ENCODE measurements around the gene CLEC1A. TPM values are rescaled to one million over a fixed set of nuclear protein-coding genes. Genes with fewer than 3 reads are reported as not detected.
A peak's percentile ranks its signal among the peaks of the same experiment; 100 is the strongest.

The CLEC1A gene
- total and polyA plus RNA-seq, 9 donors, result 2.3 to 3.4 (median 2.9) TPM

- Histone ChIP-seq H3K4me1 (ENCODE audit: control insufficient read depth, insufficient read depth, low read length) (no peaks in the 10 kb centered on the region), H3K36me3 (ENCODE audit: control insufficient read depth, insufficient read depth, low read length) (no peaks in the 10 kb centered on the region), H3K27me3 (ENCODE audit: control insufficient read depth, insufficient read depth, low read length) (no peaks in the 10 kb centered on the region), H3K27ac (ENCODE audit: low read length) (no peak overlapping the region), H3K4me3 (ENCODE audit: low read length) (no peak overlapping the region), H3K9me3 (replicated peaks; ENCODE audit: control insufficient read depth, low read depth, low read length) (no peaks in the 10 kb centered on the region)
- DNase-seq, result no peak
- WGBS (ENCODE audit: insufficient coverage), result no CpG with 5 or more reads among the region's 5 CpGs
Observed at GRCh38 chr12:10058387-10058786, 40.4 kb downstream of the CLEC1A start.

GRCh38 chr12:10052193-10052913, 46.4 kb downstream of the CLEC1A start:
- H3K9me3 ChIP-seq (replicated peaks; ENCODE audit: control insufficient read depth, low read depth, low read length), result no peaks in the 10 kb centered on the region
- H3K27me3 ChIP-seq (ENCODE audit: control insufficient read depth, insufficient read depth, low read length), result no peaks in the 10 kb centered on the region
- no peaks in the 10 kb centered on the region for H3K4me1 ChIP-seq (ENCODE audit: control insufficient read depth, insufficient read depth, low read length)
- no peak overlapping the region for H3K4me3 ChIP-seq (ENCODE audit: low read length)
- H3K27ac ChIP-seq (ENCODE audit: low read length), result no peak overlapping the region
- 70% methylated on average over 2 of the region's 7 CpGs for whole genome bisulfite sequencing (ENCODE audit: insufficient coverage)
- DNase-seq, result no peak
- no peaks in the 10 kb centered on the region for H3K36me3 ChIP-seq (ENCODE audit: control insufficient read depth, insufficient read depth, low read length)

GRCh38 chr12:10048526-10048925, 50.3 kb downstream of the CLEC1A start:
- H3K4me3 ChIP-seq (ENCODE audit: low read length), result no peak overlapping the region
- DNase-seq, result peak; percentile 37
- H3K9me3 ChIP-seq (replicated peaks; ENCODE audit: control insufficient read depth, low read depth, low read length), result no peaks in the 10 kb centered on the region
- WGBS (ENCODE audit: insufficient coverage), result 80% methylated on average over 1 of the region's 3 CpGs
- H3K27ac ChIP-seq (ENCODE audit: low read length), result no peak overlapping the region
- H3K4me1 ChIP-seq (ENCODE audit: control insufficient read depth, insufficient read depth, low read length), result no peaks in the 10 kb centered on the region
- no peaks in the 10 kb centered on the region for H3K36me3 ChIP-seq (ENCODE audit: control insufficient read depth, insufficient read depth, low read length)
- no peaks in the 10 kb centered on the region for H3K27me3 ChIP-seq (ENCODE audit: control insufficient read depth, insufficient read depth, low read length)

GRCh38 chr12:10042167-10042566, 56.6 kb downstream of the CLEC1A start:
- Histone ChIP-seq H3K36me3 (ENCODE audit: control insufficient read depth, insufficient read depth, low read length) (no peaks in the 10 kb centered on the region), H3K27me3 (ENCODE audit: control insufficient read depth, insufficient read depth, low read length) (no peaks in the 10 kb centered on the region), H3K9me3 (replicated peaks; ENCODE audit: control insufficient read depth, low read depth, low read length) (no peaks in the 10 kb centered on the region), H3K4me3 (ENCODE audit: low read length) (no peak overlapping the region), H3K27ac (ENCODE audit: low read length) (no peak overlapping the region), H3K4me1 (ENCODE audit: control insufficient read depth, insufficient read depth, low read length) (no peaks in the 10 kb centered on the region)
- DNase-seq, result peak; percentile 14

- H3K36me3 ChIP-seq (ENCODE audit: control insufficient read depth, insufficient read depth, low read length), result no peaks in the 10 kb centered on the region
- H3K27ac ChIP-seq (ENCODE audit: low read length), result no peak overlapping the region
- WGBS (ENCODE audit: insufficient coverage), result no CpG with 5 or more reads among the region's 1 CpG
- H3K4me1 ChIP-seq (ENCODE audit: control insufficient read depth, insufficient read depth, low read length), result no peaks in the 10 kb centered on the region
- H3K4me3 ChIP-seq (ENCODE audit: low read length), result no peak overlapping the region
- peak; percentile 25 for DNase-seq
- H3K9me3 ChIP-seq (replicated peaks; ENCODE audit: control insufficient read depth, low read depth, low read length), result no peaks in the 10 kb centered on the region
- no peaks in the 10 kb centered on the region for H3K27me3 ChIP-seq (ENCODE audit: control insufficient read depth, insufficient read depth, low read length)
Observed at GRCh38 chr12:10033783-10034545, 64.8 kb downstream of the CLEC1A start.

- no CpG with 5 or more reads among the region's 5 CpGs for WGBS (ENCODE audit: insufficient coverage)
- no peak overlapping the region for H3K27ac ChIP-seq (ENCODE audit: low read length)
- H3K36me3 ChIP-seq (ENCODE audit: control insufficient read depth, insufficient read depth, low read length), result no peaks in the 10 kb centered on the region
- H3K4me1 ChIP-seq (ENCODE audit: control insufficient read depth, insufficient read depth, low read length), result no peaks in the 10 kb centered on the region
- no peak for DNase-seq
- no peaks in the 10 kb centered on the region for H3K9me3 ChIP-seq (replicated peaks; ENCODE audit: control insufficient read depth, low read depth, low read length)
- H3K27me3 ChIP-seq (ENCODE audit: control insufficient read depth, insufficient read depth, low read length), result no peaks in the 10 kb centered on the region
- no peak overlapping the region for H3K4me3 ChIP-seq (ENCODE audit: low read length)
Observed at GRCh38 chr12:10031771-10032175, 67.0 kb downstream of the CLEC1A start.

- Histone ChIP-seq H3K36me3 (ENCODE audit: control insufficient read depth, insufficient read depth, low read length) (no peaks in the 10 kb centered on the region), H3K27me3 (ENCODE audit: control insufficient read depth, insufficient read depth, low read length) (no peaks in the 10 kb centered on the region), H3K27ac (ENCODE audit: low read length) (no peak overlapping the region), H3K4me1 (ENCODE audit: control insufficient read depth, insufficient read depth, low read length) (no peaks in the 10 kb centered on the region), H3K4me3 (ENCODE audit: low read length) (no peak overlapping the region), H3K9me3 (replicated peaks; ENCODE audit: control insufficient read depth, low read depth, low read length) (no peaks in the 10 kb centered on the region)
- 83% methylated on average over 2 of the region's 4 CpGs for WGBS (ENCODE audit: insufficient coverage)
- no peak for DNase-seq
Observed at GRCh38 chr12:10031321-10031720, 67.5 kb downstream of the CLEC1A start.

- WGBS (ENCODE audit: insufficient coverage), result 90% methylated on average over 2 of the region's 14 CpGs
- Histone ChIP-seq H3K27me3 (ENCODE audit: control insufficient read depth, insufficient read depth, low read length) (no peaks in the 10 kb centered on the region), H3K9me3 (replicated peaks; ENCODE audit: control insufficient read depth, low read depth, low read length) (no peaks in the 10 kb centered on the region), H3K27ac (ENCODE audit: low read length) (no peak within 1 kb of the TSS), H3K4me1 (ENCODE audit: control insufficient read depth, insufficient read depth, low read length) (no peaks in the 10 kb centered on the region), H3K36me3 (ENCODE audit: control insufficient read depth, insufficient read depth, low read length) (no peaks in the 10 kb centered on the region), H3K4me3 (ENCODE audit: low read length) (no peak within 1 kb of the TSS)
- DNase-seq, result no peak
Observed at GRCh38 chr12:10030446-10030845, 68.3 kb downstream of the CLEC1A start, which contains the start of gene CLEC9A. Gene CLEC9A, plus strand, starts transcription at chr12:10030682. Its CDS starts 22,006 bp downstream, at chr12:10052688.

GRCh38 chr12:10027721-10028120, 71.1 kb downstream of the CLEC1A start:
- no peak overlapping the region for H3K27ac ChIP-seq (ENCODE audit: low read length)
- DNase-seq, result peak; percentile 11
- no peaks in the 10 kb centered on the region for H3K9me3 ChIP-seq (replicated peaks; ENCODE audit: control insufficient read depth, low read depth, low read length)
- H3K4me3 ChIP-seq (ENCODE audit: low read length), result no peak overlapping the region
- WGBS (ENCODE audit: insufficient coverage), result 79% methylated on average over 2 of the region's 4 CpGs
- H3K27me3 ChIP-seq (ENCODE audit: control insufficient read depth, insufficient read depth, low read length), result no peaks in the 10 kb centered on the region
- no peaks in the 10 kb centered on the region for H3K4me1 ChIP-seq (ENCODE audit: control insufficient read depth, insufficient read depth, low read length)
- no peaks in the 10 kb centered on the region for H3K36me3 ChIP-seq (ENCODE audit: control insufficient read depth, insufficient read depth, low read length)

- no peak overlapping the region for H3K4me3 ChIP-seq (ENCODE audit: low read length)
- WGBS (ENCODE audit: insufficient coverage), result 65% methylated on average over 3 of the region's 3 CpGs
- no peak for DNase-seq
- H3K27ac ChIP-seq (ENCODE audit: low read length), result no peak overlapping the region
- no peaks in the 10 kb centered on the region for H3K36me3 ChIP-seq (ENCODE audit: control insufficient read depth, insufficient read depth, low read length)
- no peaks in the 10 kb centered on the region for H3K27me3 ChIP-seq (ENCODE audit: control insufficient read depth, insufficient read depth, low read length)
- H3K4me1 ChIP-seq (ENCODE audit: control insufficient read depth, insufficient read depth, low read length), result no peaks in the 10 kb centered on the region
- no peaks in the 10 kb centered on the region for H3K9me3 ChIP-seq (replicated peaks; ENCODE audit: control insufficient read depth, low read depth, low read length)
Observed at GRCh38 chr12:10027311-10027710, 71.5 kb downstream of the CLEC1A start.
